ENCODE data around the gene NXPH2.

NXPH2 gene

GRCh38 chr2:138779781-138780445 is at the start of gene NXPH2:
Gene NXPH2, minus strand, starts transcription at chr2:138780390. Its CDS starts 149 bp downstream, at chr2:138780241.
- Histone ChIP-seq H3K27me3 (replicated peaks; ENCODE audit: control insufficient read depth, insufficient read depth, low read length) (peaks cover 39% of the 10 kb centered on the region), H3K4me3 (ENCODE audit: low read length) (peak within 1 kb of the TSS; percentile 74), H3K9me3 (ENCODE audit: control insufficient read depth, low read length) (no peaks in the 10 kb centered on the region), H3K36me3 (ENCODE audit: control insufficient read depth, insufficient read depth, low read length, severe bottlenecking) (no peaks in the 10 kb centered on the region), H3K4me1 (ENCODE audit: control insufficient read depth, insufficient read depth, low read length) (peaks cover 9% of the 10 kb centered on the region), H3K9ac (ENCODE audit: low read length) (no peak within 1 kb of the TSS)
- DNase-seq (ENCODE audit: low read depth), result peak; percentile 22

GRCh38 chr2:138829326-138829919 is 49.2 kb upstream of the NXPH2 start:
- H3K4me1 ChIP-seq (ENCODE audit: control insufficient read depth, insufficient read depth, low read length), result peaks cover 9% of the 10 kb centered on the region
- DNase-seq (ENCODE audit: low read depth), result peak; percentile 3
- H3K36me3 ChIP-seq (ENCODE audit: control insufficient read depth, insufficient read depth, low read length, severe bottlenecking), result no peaks in the 10 kb centered on the region
- H3K9ac ChIP-seq (ENCODE audit: low read length), result no peak overlapping the region
- no peaks in the 10 kb centered on the region for H3K9me3 ChIP-seq (ENCODE audit: control insufficient read depth, low read length)
- no peak overlapping the region for H3K4me3 ChIP-seq (ENCODE audit: low read length)
- no peaks in the 10 kb centered on the region for H3K27me3 ChIP-seq (replicated peaks; ENCODE audit: control insufficient read depth, insufficient read depth, low read length)

- Histone ChIP-seq H3K4me3 (ENCODE audit: low read length) (no peak overlapping the region), H3K9me3 (ENCODE audit: control insufficient read depth, low read length) (no peaks in the 10 kb centered on the region), H3K27me3 (replicated peaks; ENCODE audit: control insufficient read depth, insufficient read depth, low read length) (no peaks in the 10 kb centered on the region), H3K9ac (ENCODE audit: low read length) (no peak overlapping the region), H3K36me3 (ENCODE audit: control insufficient read depth, insufficient read depth, low read length, severe bottlenecking) (no peaks in the 10 kb centered on the region), H3K4me1 (ENCODE audit: control insufficient read depth, insufficient read depth, low read length) (peaks cover 9% of the 10 kb centered on the region)
- DNase-seq (ENCODE audit: low read depth), result peak; percentile 81
These were observed 47.4 kb upstream of the NXPH2 start for GRCh38 chr2:138827426-138828054.

- Histone ChIP-seq H3K36me3 (ENCODE audit: control insufficient read depth, insufficient read depth, low read length, severe bottlenecking) (no peaks in the 10 kb centered on the region), H3K4me1 (ENCODE audit: control insufficient read depth, insufficient read depth, low read length) (peaks cover 9% of the 10 kb centered on the region), H3K27me3 (replicated peaks; ENCODE audit: control insufficient read depth, insufficient read depth, low read length) (peaks cover 2% of the 10 kb centered on the region), H3K4me3 (ENCODE audit: low read length) (no peak overlapping the region), H3K9me3 (ENCODE audit: control insufficient read depth, low read length) (no peaks in the 10 kb centered on the region), H3K9ac (ENCODE audit: low read length) (no peak overlapping the region)
- no peak for DNase-seq (ENCODE audit: low read depth)
These were observed 43.5 kb upstream of the NXPH2 start for GRCh38 chr2:138823666-138824065.

- H3K4me3 ChIP-seq (ENCODE audit: low read length), result no peak overlapping the region
- H3K27me3 ChIP-seq (replicated peaks; ENCODE audit: control insufficient read depth, insufficient read depth, low read length), result peaks cover 7% of the 10 kb centered on the region
- no peaks in the 10 kb centered on the region for H3K9me3 ChIP-seq (ENCODE audit: control insufficient read depth, low read length)
- no peaks in the 10 kb centered on the region for H3K36me3 ChIP-seq (ENCODE audit: control insufficient read depth, insufficient read depth, low read length, severe bottlenecking)
- H3K4me1 ChIP-seq (ENCODE audit: control insufficient read depth, insufficient read depth, low read length), result no peaks in the 10 kb centered on the region
- no peak for DNase-seq (ENCODE audit: low read depth)
- H3K9ac ChIP-seq (ENCODE audit: low read length), result no peak overlapping the region
These were observed 39.8 kb upstream of the NXPH2 start for GRCh38 chr2:138819964-138820363.

GRCh38 chr2:138818556-138818955 is 38.4 kb upstream of the NXPH2 start:
- H3K27me3 ChIP-seq (replicated peaks; ENCODE audit: control insufficient read depth, insufficient read depth, low read length), result peaks cover 7% of the 10 kb centered on the region
- no peaks in the 10 kb centered on the region for H3K36me3 ChIP-seq (ENCODE audit: control insufficient read depth, insufficient read depth, low read length, severe bottlenecking)
- H3K9ac ChIP-seq (ENCODE audit: low read length), result no peak overlapping the region
- DNase-seq (ENCODE audit: low read depth), result no peak
- H3K4me1 ChIP-seq (ENCODE audit: control insufficient read depth, insufficient read depth, low read length), result no peaks in the 10 kb centered on the region
- no peak overlapping the region for H3K4me3 ChIP-seq (ENCODE audit: low read length)
- H3K9me3 ChIP-seq (ENCODE audit: control insufficient read depth, low read length), result no peaks in the 10 kb centered on the region

- H3K4me1 ChIP-seq (ENCODE audit: control insufficient read depth, insufficient read depth, low read length), result no peaks in the 10 kb centered on the region
- no peaks in the 10 kb centered on the region for H3K36me3 ChIP-seq (ENCODE audit: control insufficient read depth, insufficient read depth, low read length, severe bottlenecking)
- H3K9ac ChIP-seq (ENCODE audit: low read length), result no peak overlapping the region
- no peak overlapping the region for H3K4me3 ChIP-seq (ENCODE audit: low read length)
- no peak for DNase-seq (ENCODE audit: low read depth)
- H3K9me3 ChIP-seq (ENCODE audit: control insufficient read depth, low read length), result no peaks in the 10 kb centered on the region
- peaks cover 4% of the 10 kb centered on the region for H3K27me3 ChIP-seq (replicated peaks; ENCODE audit: control insufficient read depth, insufficient read depth, low read length)
These were observed 34.1 kb upstream of the NXPH2 start for GRCh38 chr2:138814123-138814898.

GRCh38 chr2:138811431-138811830 is 31.2 kb upstream of the NXPH2 start:
- Histone ChIP-seq H3K4me1 (ENCODE audit: control insufficient read depth, insufficient read depth, low read length) (no peaks in the 10 kb centered on the region), H3K9me3 (ENCODE audit: control insufficient read depth, low read length) (no peaks in the 10 kb centered on the region), H3K27me3 (replicated peaks; ENCODE audit: control insufficient read depth, insufficient read depth, low read length) (no peaks in the 10 kb centered on the region), H3K9ac (ENCODE audit: low read length) (no peak overlapping the region), H3K4me3 (ENCODE audit: low read length) (no peak overlapping the region), H3K36me3 (ENCODE audit: control insufficient read depth, insufficient read depth, low read length, severe bottlenecking) (no peaks in the 10 kb centered on the region)
- no peak for DNase-seq (ENCODE audit: low read depth)

GRCh38 chr2:138794724-138795123 is 14.5 kb upstream of the NXPH2 start:
- no peaks in the 10 kb centered on the region for H3K4me1 ChIP-seq (ENCODE audit: control insufficient read depth, insufficient read depth, low read length)
- H3K27me3 ChIP-seq (replicated peaks; ENCODE audit: control insufficient read depth, insufficient read depth, low read length), result peaks cover 28% of the 10 kb centered on the region
- H3K36me3 ChIP-seq (ENCODE audit: control insufficient read depth, insufficient read depth, low read length, severe bottlenecking), result no peaks in the 10 kb centered on the region
- H3K9ac ChIP-seq (ENCODE audit: low read length), result no peak overlapping the region
- H3K9me3 ChIP-seq (ENCODE audit: control insufficient read depth, low read length), result peaks cover 11% of the 10 kb centered on the region
- DNase-seq (ENCODE audit: low read depth), result no peak
- H3K4me3 ChIP-seq (ENCODE audit: low read length), result no peak overlapping the region

GRCh38 chr2:138787053-138787666 is 7.0 kb upstream of the NXPH2 start:
- Histone ChIP-seq H3K27me3 (replicated peaks; ENCODE audit: control insufficient read depth, insufficient read depth, low read length) (peaks cover 3% of the 10 kb centered on the region), H3K9me3 (ENCODE audit: control insufficient read depth, low read length) (peaks cover 6% of the 10 kb centered on the region), H3K4me3 (ENCODE audit: low read length) (no peak overlapping the region), H3K4me1 (ENCODE audit: control insufficient read depth, insufficient read depth, low read length) (peaks cover 7% of the 10 kb centered on the region), H3K36me3 (ENCODE audit: control insufficient read depth, insufficient read depth, low read length, severe bottlenecking) (no peaks in the 10 kb centered on the region), H3K9ac (ENCODE audit: low read length) (peak overlapping the region; percentile 6)
- peak; percentile 78 for DNase-seq (ENCODE audit: low read depth)

- H3K36me3 ChIP-seq (ENCODE audit: control insufficient read depth, insufficient read depth, low read length, severe bottlenecking), result no peaks in the 10 kb centered on the region
- no peaks in the 10 kb centered on the region for H3K9me3 ChIP-seq (ENCODE audit: control insufficient read depth, low read length)
- no peak for DNase-seq (ENCODE audit: low read depth)
- H3K9ac ChIP-seq (ENCODE audit: low read length), result no peak overlapping the region
- no peak overlapping the region for H3K4me3 ChIP-seq (ENCODE audit: low read length)
- peaks cover 39% of the 10 kb centered on the region for H3K27me3 ChIP-seq (replicated peaks; ENCODE audit: control insufficient read depth, insufficient read depth, low read length)
- H3K4me1 ChIP-seq (ENCODE audit: control insufficient read depth, insufficient read depth, low read length), result peaks cover 17% of the 10 kb centered on the region
These were observed 2.2 kb upstream of the NXPH2 start for GRCh38 chr2:138782383-138782782.

Measured in adipocyte (in vitro differentiated cells).